Immature natural killer cell (primary cell): ENCODE data around the gene ITGB6. TPM values are rescaled to one million over a fixed set of nuclear protein-coding genes. Genes with fewer than 3 reads are reported as not detected.
"Not testable (repeated sequence)": the region's sequence is repeated elsewhere in the genome, so short reads cannot be mapped to it uniquely, and the experiment has no call there.

Experiments used
- DNase-seq, 3 donors: peaks; one replicate each; pipeline ENCODE4 v3.0.0; 2022; ENCODE audit warnings: mixed read lengths in 1 of 3
- H3K27ac Mint-ChIP-seq, 6 donors: one replicate each; pipeline ENCODE4 v1.8.0; 2020; ENCODE audit warnings: mixed read lengths in 6 of 6, mild to moderate bottlenecking in 5 of 6, inconsistent platforms in 4 of 6, moderate library complexity in 3 of 6
- H3K27me3 Mint-ChIP-seq, 3 donors: one replicate each; pipeline ENCODE4 v1.8.0; 2020 to 2021; ENCODE audit warnings: low read depth in 3 of 3, mild to moderate bottlenecking in 3 of 3, mixed read lengths in 3 of 3, moderate library complexity in 3 of 3, inconsistent platforms in 1 of 3
- H3K36me3 Mint-ChIP-seq, 3 donors: one replicate each; pipeline ENCODE4 v1.8.0; 2020; ENCODE audit warnings: mixed read lengths in 3 of 3, inconsistent platforms in 2 of 3, mild to moderate bottlenecking in 2 of 3
- H3K4me1 Mint-ChIP-seq, 2 donors: one replicate each; pipeline ENCODE4 v1.8.0; 2020; ENCODE audit warnings: inconsistent platforms in 2 of 2, mild to moderate bottlenecking in 2 of 2, mixed read lengths in 2 of 2, moderate library complexity in 1 of 2
- H3K4me3 Mint-ChIP-seq, 5 donors: one replicate each; pipeline ENCODE4 v1.8.0; 2020; ENCODE audit warnings: mild to moderate bottlenecking in 5 of 5, mixed read lengths in 5 of 5, inconsistent platforms in 3 of 5, moderate library complexity in 3 of 5
- H3K9me3 Mint-ChIP-seq, 6 donors: one replicate each; pipeline ENCODE4 v1.8.0; 2020; ENCODE audit warnings: mild to moderate bottlenecking in 6 of 6, mixed read lengths in 6 of 6, inconsistent platforms in 4 of 6, moderate library complexity in 3 of 6
- polyA plus RNA-seq, 3 donors: library from polyadenylated mRNA; unstranded; fragments of 300-500 nt; fragmentation: Illumina TruSeq; gene quantifications; one replicate each; pipeline ENCODE4 v1.2.3, GENCODE V29; 2021

The ITGB6 gene
- polyA plus RNA-seq, 3 donors from 2014 or later: not detected

DNA sequence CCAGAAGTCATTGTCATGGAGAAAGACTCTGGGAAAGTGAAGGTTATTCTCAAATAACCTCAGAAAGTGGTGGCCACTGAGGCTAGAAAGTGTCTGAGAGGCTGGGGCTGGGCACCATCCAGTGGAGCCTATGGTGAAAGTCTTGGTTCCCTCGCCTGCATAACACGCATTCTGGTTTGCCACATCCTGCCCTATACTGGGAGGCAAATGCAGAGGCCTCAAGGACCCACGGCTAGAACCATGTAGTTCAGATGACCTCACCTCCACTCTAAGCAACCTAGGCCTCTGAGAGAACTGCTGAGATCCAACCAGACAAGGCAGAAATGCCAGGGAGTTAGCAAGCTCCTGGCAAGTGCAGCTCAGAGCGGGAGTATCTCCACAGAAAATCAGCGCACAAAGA is 5.1 kb downstream of the ITGB6 start:
- H3K4me3 Mint-ChIP-seq: peak overlapping the region in 1 of 5 donors; percentile 30
- peaks cover 39 to 50% of the 10 kb centered on the region in 2 donors for H3K4me1 Mint-ChIP-seq
- no peak overlapping the region for H3K27ac Mint-ChIP-seq
- peaks cover 0 to 2% (median 0%) of the 10 kb centered on the region in 3 donors for H3K27me3 Mint-ChIP-seq
- no peaks in the 10 kb centered on the region for H3K9me3 Mint-ChIP-seq
- no peaks in the 10 kb centered on the region for H3K36me3 Mint-ChIP-seq
- DNase-seq: peak in 2 of 3 donors; percentile 26 to 30

DNA sequence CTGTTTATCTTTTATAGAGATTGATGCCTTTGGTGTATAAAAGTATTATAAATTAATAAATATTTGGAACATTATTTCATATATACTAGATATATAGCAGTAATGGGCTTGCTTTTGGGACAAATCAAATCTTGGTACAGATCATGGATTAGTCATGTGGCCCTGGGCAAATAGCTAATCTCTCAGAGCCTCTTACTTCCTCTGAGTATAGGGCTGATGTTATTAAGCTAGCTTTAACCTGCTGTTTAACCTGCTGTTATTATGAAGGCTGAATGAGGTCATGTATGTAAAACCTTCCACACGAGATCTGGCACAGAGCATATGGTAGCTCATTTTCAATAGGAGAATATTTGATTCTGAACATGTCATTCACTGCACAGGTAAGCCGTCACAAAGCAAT is 5.7 kb downstream of the ITGB6 start:
- H3K4me3 Mint-ChIP-seq: peak overlapping the region in 1 of 5 donors; percentile 10
- H3K27me3 Mint-ChIP-seq: peaks cover 0 to 2% (median 0%) of the 10 kb centered on the region in 3 donors
- H3K36me3 Mint-ChIP-seq: no peaks in the 10 kb centered on the region
- no peak overlapping the region for H3K27ac Mint-ChIP-seq
- H3K4me1 Mint-ChIP-seq: peaks cover 39 to 50% of the 10 kb centered on the region in 2 donors
- DNase-seq: no peak
- no peaks in the 10 kb centered on the region for H3K9me3 Mint-ChIP-seq

DNA sequence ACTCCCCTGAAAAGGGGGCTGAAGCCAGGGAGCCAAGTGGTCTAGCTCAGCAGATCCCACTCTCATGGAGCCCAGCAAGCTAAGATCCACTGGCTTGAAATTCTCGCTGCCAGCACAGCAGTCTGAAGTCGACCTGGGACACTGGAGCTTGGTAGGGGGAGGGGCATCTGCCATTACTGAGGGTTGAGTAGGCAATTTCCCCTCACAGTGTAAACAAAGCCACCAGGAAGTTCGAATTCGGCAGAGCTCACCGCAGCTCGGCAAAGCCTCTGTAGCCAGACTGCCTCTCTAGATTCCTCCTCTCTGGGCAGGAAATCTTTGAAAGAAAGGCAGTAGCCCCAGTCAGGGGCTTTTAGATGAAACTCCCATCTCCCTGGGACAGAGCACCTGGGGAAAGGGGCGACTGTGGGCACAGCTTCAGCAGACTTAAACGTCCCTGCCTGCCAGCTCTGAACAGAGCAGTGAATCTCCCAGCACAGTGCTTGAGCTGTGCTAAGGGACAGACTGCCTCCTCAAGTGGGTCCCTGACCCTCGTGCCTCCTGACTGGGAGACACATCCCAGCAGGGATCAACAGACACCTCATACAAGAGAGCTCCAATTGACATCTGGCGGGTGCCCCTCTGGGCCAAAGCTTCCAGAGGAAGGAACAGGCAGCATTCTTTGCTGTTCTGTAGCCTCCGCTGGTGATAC is 18.8 kb downstream of the ITGB6 start:
- peaks cover 8 to 13% of the 10 kb centered on the region in 2 donors for H3K4me1 Mint-ChIP-seq
- peak in 2 of 3 donors; percentile 12 to 44 for DNase-seq
- not testable (repeated sequence) for H3K27me3 Mint-ChIP-seq, H3K9me3 Mint-ChIP-seq
- peaks cover 0 to 16% (median 6%) of the 10 kb centered on the region in 3 donors for H3K36me3 Mint-ChIP-seq
- H3K4me3 Mint-ChIP-seq: peak overlapping the region in 3 of 5 donors; percentile 6 to 49 (median 13)
- peak overlapping the region in 2 of 6 donors; percentile 26 to 43 for H3K27ac Mint-ChIP-seq

DNA sequence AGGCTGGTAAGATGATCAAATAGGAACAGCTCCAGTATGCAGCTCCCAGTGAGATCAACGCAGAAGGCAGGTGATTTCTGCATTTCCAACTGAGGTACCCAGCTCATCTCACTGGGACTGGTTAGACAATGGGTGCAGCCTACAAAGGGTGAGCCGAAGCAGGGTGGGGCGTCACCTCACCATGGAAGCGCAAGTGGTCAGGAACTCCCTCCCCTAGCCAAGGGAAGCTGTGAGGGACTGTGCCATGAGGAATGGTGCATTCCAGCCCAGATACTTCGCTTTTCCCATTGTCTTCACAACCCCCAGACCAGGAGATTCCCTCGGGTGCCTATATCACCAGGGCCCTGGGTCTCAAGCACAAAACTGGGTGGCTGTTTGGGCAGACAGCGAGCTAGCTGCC is 19.4 kb downstream of the ITGB6 start:
- Mint-ChIP-seq H3K4me3 (peak overlapping the region in 1 of 5 donors; percentile 18), H3K4me1 (peaks cover 8 to 13% of the 10 kb centered on the region in 2 donors)
- H3K9me3 Mint-ChIP-seq, H3K27me3 Mint-ChIP-seq, DNase-seq, H3K36me3 Mint-ChIP-seq, H3K27ac Mint-ChIP-seq: not testable (repeated sequence)

DNA sequence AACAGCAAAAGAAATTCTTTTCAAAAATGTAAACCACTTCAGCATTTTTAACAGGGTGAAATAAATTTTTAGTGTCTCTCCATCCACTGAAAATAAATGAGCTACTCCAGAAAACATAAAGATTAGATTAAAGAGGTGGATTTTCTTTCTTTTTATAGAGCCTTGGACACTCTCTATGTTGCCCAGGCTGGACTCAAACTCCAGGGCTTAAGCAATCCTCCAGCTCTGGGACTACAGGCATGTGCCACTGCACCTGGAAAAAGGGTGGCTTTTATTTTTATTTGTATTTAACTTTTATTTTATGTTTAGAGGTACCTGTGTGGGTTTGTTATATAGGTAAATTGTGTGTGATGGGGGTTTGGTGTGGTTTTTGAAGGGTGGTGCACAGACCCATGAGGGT is 19.9 kb downstream of the ITGB6 start:
- Mint-ChIP-seq H3K36me3 (peaks cover 0 to 10% (median 5%) of the 10 kb centered on the region in 3 donors), H3K27ac (no peak overlapping the region), H3K4me3 (no peak overlapping the region), H3K9me3 (peaks cover 0 to 4% (median 2%) of the 10 kb centered on the region in 6 donors), H3K4me1 (peaks cover 8 to 13% of the 10 kb centered on the region in 2 donors), H3K27me3 (peaks cover under 1 to 3% (median 2%) of the 10 kb centered on the region in 3 donors)
- no peak for DNase-seq

DNA sequence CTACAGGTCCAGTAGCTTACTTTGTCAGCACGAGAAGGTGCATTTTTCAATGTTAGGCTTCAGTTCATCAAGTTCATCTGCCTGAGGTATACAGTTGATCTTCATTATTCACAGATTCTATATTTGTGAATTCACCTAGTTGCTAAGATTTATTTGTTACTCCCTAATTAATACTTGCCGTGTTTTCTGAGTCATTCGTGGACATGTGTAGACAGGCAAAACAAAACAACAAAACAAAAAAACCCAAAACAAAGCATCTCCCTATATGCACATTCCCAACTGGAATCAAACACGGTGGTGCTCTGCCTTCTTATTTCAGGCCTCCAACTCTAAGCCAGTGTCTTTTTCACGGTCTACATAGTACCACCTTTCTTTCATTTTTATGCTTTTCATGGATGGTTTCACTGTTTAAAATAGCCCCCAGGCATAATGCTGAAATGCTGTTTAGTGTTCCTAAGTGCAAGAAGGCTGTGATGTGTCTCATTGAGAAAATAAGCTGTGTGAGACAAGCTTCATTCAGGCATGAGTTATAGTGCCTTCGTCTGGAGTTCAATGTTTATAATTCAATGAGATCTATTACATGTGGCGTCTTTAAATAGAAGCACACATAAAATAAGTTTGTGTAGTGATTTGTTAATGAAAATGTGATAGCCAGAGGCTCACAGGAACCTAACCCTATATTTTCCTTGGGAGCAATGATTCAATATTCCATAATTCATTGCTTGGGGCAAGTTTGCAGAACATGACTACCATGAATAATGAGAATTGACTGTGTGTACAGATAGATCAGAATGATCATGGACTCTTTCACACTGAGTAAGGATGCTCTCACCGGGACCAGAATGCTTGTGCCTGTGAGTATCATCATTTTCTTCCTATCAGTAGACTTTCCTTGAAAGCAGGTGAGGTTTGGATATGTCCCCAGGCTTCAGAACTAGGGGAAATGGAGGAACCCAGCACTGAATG is 24.6 kb downstream of the ITGB6 start:
- DNase-seq: no peak
- Mint-ChIP-seq H3K27me3 (no peaks in the 10 kb centered on the region), H3K36me3 (no peaks in the 10 kb centered on the region), H3K4me3 (no peak overlapping the region), H3K27ac (no peak overlapping the region), H3K9me3 (no peaks in the 10 kb centered on the region), H3K4me1 (no peaks in the 10 kb centered on the region)

DNA sequence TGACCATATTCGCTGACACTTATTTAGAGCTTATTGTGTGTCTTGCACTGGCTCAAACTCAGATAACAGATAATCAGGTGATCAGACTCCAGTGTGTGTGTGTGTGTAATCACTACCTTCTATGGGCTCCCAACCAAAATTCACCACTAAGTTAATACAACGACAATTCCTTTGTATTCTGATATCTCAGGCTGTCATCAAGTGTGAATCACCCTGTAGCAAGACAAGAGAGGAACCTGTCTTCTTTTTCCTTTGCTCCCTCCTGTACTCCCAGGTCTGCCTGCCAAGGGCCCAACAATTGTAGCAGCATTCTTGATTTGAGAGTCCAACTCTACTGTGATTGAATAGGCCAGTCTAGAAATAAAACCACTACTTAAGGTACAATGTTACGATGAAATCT is 25.8 kb downstream of the ITGB6 start:
- Mint-ChIP-seq H3K27ac (no peak overlapping the region), H3K27me3 (no peaks in the 10 kb centered on the region), H3K9me3 (no peaks in the 10 kb centered on the region), H3K4me1 (no peaks in the 10 kb centered on the region), H3K4me3 (no peak overlapping the region), H3K36me3 (no peaks in the 10 kb centered on the region)
- no peak for DNase-seq

DNA sequence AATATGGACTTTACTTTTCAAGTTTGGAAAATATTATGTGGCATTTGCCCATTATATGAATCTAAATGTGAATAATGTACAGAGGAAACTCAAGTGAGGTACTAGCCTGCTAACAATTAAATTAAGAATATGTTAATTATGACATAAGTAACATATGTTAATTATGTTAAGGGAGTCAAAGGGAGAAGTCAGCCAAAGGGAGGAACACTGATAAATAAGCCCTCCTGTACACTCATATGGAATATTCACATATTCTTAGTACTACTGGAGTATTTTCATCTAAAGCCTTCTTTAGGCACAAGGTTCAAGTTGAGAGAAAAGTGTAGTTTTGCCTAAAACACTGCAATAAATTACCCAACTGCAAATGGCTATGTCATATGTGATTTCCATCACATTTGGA is 30.1 kb downstream of the ITGB6 start:
- no peaks in the 10 kb centered on the region for H3K4me1 Mint-ChIP-seq
- no peaks in the 10 kb centered on the region for H3K9me3 Mint-ChIP-seq
- no peak overlapping the region for H3K27ac Mint-ChIP-seq
- no peaks in the 10 kb centered on the region for H3K36me3 Mint-ChIP-seq
- DNase-seq: no peak
- H3K4me3 Mint-ChIP-seq: no peak overlapping the region
- peaks cover 0 to 3% (median 0%) of the 10 kb centered on the region in 3 donors for H3K27me3 Mint-ChIP-seq

DNA sequence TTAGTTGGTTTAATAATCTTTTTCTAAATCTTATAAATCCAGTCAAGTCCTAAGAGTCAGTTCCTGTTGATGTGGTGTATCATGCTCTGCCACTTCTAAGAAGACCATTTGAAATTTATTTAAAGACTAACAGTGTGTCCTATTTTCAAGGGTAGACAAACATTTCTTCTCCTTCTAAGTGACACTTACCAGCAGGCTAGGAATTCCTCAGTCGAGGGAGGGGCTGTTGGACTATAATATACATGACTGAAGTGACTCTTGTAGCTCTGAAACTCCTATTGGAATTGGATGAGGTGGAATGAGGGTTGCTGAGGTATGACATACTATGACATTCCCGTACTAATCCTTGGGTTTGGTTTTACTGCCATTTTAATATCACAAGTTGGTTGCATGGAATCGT is 30.6 kb downstream of the ITGB6 start:
- no peaks in the 10 kb centered on the region for H3K9me3 Mint-ChIP-seq
- no peak overlapping the region for H3K27ac Mint-ChIP-seq
- DNase-seq: no peak
- no peak overlapping the region for H3K4me3 Mint-ChIP-seq
- H3K4me1 Mint-ChIP-seq: no peaks in the 10 kb centered on the region
- H3K27me3 Mint-ChIP-seq: peaks cover 0 to 3% (median 0%) of the 10 kb centered on the region in 3 donors
- H3K36me3 Mint-ChIP-seq: no peaks in the 10 kb centered on the region

DNA sequence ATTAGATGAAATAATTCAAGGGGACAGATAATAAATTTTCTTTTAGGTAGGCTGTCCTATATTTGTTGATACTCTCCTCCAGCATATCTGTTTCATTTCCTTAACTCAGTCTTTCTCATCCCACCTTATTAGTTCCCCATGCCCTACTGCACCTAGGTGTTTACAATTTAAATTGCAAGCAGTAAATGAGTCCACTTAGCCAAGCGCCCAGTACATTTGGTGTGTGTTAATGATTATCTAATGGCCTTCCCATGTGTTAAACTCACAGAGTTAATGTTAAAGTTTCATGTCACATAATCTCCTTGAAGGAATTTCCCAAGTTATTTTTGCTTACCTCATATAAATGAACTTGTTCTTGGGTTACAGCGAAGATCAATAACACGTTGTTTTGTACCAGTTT is 31.2 kb downstream of the ITGB6 start:
- H3K4me1 Mint-ChIP-seq: no peaks in the 10 kb centered on the region
- no peak for DNase-seq
- no peaks in the 10 kb centered on the region for H3K9me3 Mint-ChIP-seq
- no peak overlapping the region for H3K4me3 Mint-ChIP-seq
- H3K27me3 Mint-ChIP-seq: peaks cover 0 to 3% (median 0%) of the 10 kb centered on the region in 3 donors
- no peaks in the 10 kb centered on the region for H3K36me3 Mint-ChIP-seq
- no peak overlapping the region for H3K27ac Mint-ChIP-seq

DNA sequence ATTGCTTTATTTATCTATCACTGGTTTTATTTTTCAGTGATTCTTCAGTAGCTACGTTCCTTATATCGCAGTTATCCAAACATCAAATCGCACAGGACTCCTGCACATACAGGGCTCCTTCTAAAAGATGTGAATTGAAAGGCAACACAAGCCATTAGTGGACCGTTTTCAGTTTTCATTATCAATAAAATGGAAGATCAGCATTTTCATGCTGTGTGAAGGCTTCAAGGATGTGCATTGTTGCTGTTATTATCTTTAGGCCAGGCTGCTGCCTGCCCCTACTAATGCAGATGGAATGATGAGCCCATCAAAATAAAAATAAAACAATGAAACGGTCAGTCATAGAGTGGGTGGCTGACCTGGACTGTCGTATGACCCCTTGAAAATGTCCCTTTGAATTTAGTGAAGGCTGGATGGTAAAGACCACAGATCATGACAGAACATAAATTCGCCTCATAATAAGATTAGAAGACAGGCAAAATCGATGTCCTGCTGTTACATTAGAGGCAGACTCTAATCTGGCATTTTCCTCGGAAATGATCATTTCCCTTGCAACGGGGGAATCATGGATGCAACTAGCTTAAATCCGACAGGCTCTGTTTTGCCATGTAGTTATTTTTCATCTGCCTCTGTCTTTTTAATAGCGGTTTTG is 32.9 kb downstream of the ITGB6 start:
- Mint-ChIP-seq H3K4me1 (no peaks in the 10 kb centered on the region), H3K27me3 (peaks cover 0 to 3% (median 0%) of the 10 kb centered on the region in 3 donors), H3K4me3 (no peak overlapping the region), H3K9me3 (no peaks in the 10 kb centered on the region), H3K36me3 (no peaks in the 10 kb centered on the region), H3K27ac (no peak overlapping the region)
- no peak for DNase-seq

DNA sequence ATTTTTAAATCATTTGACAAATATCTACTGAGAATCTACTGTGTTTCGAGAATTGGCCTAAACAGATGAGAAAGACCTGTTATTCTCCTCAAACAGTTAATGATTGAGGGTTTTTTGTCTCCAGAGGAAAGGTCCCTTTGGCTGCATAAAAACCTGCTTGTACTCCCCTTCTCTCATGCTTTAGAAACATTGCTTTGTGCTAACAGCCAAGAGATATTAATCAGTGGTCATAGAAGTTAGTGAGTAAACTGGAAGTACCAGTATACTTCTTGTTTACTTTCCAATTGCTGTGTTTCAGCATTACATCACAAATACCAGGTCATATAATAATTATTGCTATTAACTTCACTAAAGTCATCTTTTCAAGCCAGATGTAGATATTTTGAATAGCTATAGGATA is 34.1 kb downstream of the ITGB6 start:
- peaks cover 0 to 3% (median under 1%) of the 10 kb centered on the region in 3 donors for H3K27me3 Mint-ChIP-seq
- H3K9me3 Mint-ChIP-seq: no peaks in the 10 kb centered on the region
- no peaks in the 10 kb centered on the region for H3K36me3 Mint-ChIP-seq
- no peak for DNase-seq
- no peak overlapping the region for H3K4me3 Mint-ChIP-seq
- H3K27ac Mint-ChIP-seq: no peak overlapping the region
- no peaks in the 10 kb centered on the region for H3K4me1 Mint-ChIP-seq

DNA sequence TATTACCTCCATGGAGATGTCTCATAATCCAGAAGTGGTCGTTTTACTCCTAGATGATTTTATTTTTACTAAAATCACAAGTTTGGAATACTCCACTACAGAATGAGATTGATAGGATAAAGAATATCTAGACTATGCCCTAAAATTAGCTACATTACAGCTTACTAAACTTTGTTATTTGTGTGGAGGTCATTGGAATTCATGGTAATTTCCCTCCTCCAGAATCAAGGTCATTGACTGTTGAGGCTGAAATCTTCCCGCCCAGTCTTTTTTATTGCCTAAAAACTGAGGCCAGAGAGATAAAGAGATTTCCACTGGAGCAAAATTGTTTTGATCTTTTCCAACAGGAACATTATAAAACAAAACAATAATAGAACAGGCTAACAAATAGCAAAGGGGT is 35.0 kb downstream of the ITGB6 start:
- Mint-ChIP-seq H3K9me3 (no peaks in the 10 kb centered on the region), H3K27ac (no peak overlapping the region), H3K36me3 (no peaks in the 10 kb centered on the region), H3K4me3 (no peak overlapping the region), H3K4me1 (no peaks in the 10 kb centered on the region), H3K27me3 (peaks cover 0 to 3% (median 2%) of the 10 kb centered on the region in 3 donors)
- no peak for DNase-seq
